Astrocyte (in vitro differentiated cells and primary cell): Measurements from ENCODE around the gene ACOX1.

ENCODE experiments used
- CTCF ChIP-seq: IDR thresholded peaks from 2 replicates; pipeline ENCODE4 v1.5.1; 2011; ENCODE audit warnings: low read depth, mild to moderate bottlenecking, inconsistent platforms, low read length, moderate library complexity; ENCODE audit not compliant: insufficient read depth
- EZH2 ChIP-seq: IDR thresholded peaks from 2 replicates; pipeline ENCODE4 v1.6.1; 2012; ENCODE audit warnings: mild to moderate bottlenecking, low read length, inconsistent platforms; ENCODE audit not compliant: insufficient read depth

DNA sequence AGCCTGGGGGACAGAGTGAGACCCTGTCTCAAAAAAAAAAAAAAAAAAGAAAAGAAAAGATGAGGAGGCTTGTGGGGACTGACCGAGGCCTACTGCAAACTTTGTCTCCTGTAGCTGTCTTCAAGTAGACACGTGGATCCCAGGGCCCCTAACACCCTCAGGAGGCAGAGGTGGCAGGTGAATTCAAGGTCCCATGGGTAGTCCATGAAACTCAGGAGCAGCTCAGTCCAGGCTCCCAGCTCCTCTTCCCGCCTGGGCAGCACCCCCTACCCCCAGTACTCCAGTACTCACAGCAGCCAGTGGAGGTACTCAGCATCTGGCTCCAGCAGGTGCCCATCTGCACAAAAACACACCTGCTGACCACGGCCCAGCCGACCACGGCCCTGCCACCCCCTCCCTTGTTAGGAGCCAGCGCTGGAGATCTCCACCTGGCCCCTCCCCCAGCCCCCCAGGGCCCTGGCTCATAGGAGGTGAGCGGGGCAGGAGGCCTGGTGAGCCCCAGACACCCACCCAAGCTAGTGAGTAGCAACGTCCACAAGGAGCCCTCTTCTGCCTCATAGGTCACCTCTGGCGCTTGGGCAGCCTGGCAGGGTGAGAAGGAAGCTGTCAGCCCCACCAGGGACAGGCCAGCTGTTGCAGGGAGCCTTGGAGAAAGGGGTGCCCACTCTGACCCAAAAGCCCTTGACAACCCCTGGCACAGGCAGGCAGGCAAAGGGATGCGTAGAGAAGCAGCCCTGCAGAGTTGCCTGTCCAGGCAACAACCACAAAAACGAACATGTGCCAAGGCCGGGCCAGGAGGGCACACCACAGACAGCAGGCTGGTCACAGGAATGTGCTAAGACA lies 78.1 kb downstream of the ACOX1 start:
- TF ChIP-seq CTCF (no peak), EZH2 (no peak)
